Vagina (tissue), 2 donors: Measurements from ENCODE around the gene NT5C2. TPM values are rescaled to one million over a fixed set of nuclear protein-coding genes. Genes with fewer than 3 reads are reported as not detected.

ENCODE experiments used
- DNase-seq, 2 donors: peaks; one replicate each; pipeline ENCODE4 v3.0.0-alpha.2; 2017; ENCODE audit errors: extremely low spot score in 2 of 2
- H3K27ac ChIP-seq: fragments of 200-600 bp; sonication (generic); one replicate; pipeline ENCODE4 v1.5.1; 2019
- H3K27me3 ChIP-seq: fragments of 200-600 bp; sonication (generic); one replicate; pipeline ENCODE4 v1.5.1; 2019
- H3K36me3 ChIP-seq, 2 donors: fragments of 200-600 bp; sonication (generic); one replicate each; pipeline ENCODE4 v1.5.1; 2017 to 2019
- H3K4me1 ChIP-seq: fragments of 200-600 bp; sonication (generic); one replicate; pipeline ENCODE4 v1.5.1; 2019
- H3K4me3 ChIP-seq, 2 donors: fragments of 200-600 bp; sonication (generic); 1 replicate in 1 of 2; 2 replicates in 1 of 2; pipeline ENCODE4 v1.5.1; 2016 to 2019
- H3K9me3 ChIP-seq: fragments of 200-600 bp; sonication (generic); one replicate; pipeline ENCODE4 v1.5.1; 2019
- POLR2A ChIP-seq, 2 donors: fragments of 450-650 bp; IDR thresholded peaks; one replicate each; pipeline ENCODE4 v1.6.1; 2017; ENCODE audit warnings: antibody characterized with exemption in 2 of 2, mild to moderate bottlenecking in 2 of 2, moderate library complexity in 2 of 2
- POLR2AphosphoS5 ChIP-seq, 2 donors: sonication (generic); formaldehyde crosslinking; IDR thresholded peaks; one replicate each; pipeline ENCODE4 v1.9.0; 2017; ENCODE audit warnings: antibody characterized with exemption in 2 of 2, mild to moderate bottlenecking in 2 of 2, low read depth in 1 of 2; ENCODE audit not compliant: insufficient read depth in 1 of 2
- intact Hi-C: fragments of 100-400 bp; cut with DNase I; formaldehyde crosslinking; loops from one replicate; pipeline ENCODE4 v1.15.1; 2023
- total RNA-seq: library from RNA; depleted of rRNA; stranded (reverse); fragments of >200 nt; gene quantifications from one replicate; pipeline ENCODE4 v1.2.3, GENCODE V29; 2016
- TF ChIP-seq, protein P1 (sequence below), 3 experiments: fragments of 450-650 bp in 2 of 3; fragments of 200-600 bp in 1 of 3; sonication (generic) in 1 of 3; IDR thresholded peaks; one replicate each; pipeline ENCODE4 v1.5.1; 2017 to 2019; ENCODE audit warnings: antibody characterized with exemption in 3 of 3, mild to moderate bottlenecking in 2 of 3, moderate library complexity in 2 of 3

Gene NT5C2
- total RNA-seq, 1 donor from 2014 or later = 71.2 TPM

DNA sequence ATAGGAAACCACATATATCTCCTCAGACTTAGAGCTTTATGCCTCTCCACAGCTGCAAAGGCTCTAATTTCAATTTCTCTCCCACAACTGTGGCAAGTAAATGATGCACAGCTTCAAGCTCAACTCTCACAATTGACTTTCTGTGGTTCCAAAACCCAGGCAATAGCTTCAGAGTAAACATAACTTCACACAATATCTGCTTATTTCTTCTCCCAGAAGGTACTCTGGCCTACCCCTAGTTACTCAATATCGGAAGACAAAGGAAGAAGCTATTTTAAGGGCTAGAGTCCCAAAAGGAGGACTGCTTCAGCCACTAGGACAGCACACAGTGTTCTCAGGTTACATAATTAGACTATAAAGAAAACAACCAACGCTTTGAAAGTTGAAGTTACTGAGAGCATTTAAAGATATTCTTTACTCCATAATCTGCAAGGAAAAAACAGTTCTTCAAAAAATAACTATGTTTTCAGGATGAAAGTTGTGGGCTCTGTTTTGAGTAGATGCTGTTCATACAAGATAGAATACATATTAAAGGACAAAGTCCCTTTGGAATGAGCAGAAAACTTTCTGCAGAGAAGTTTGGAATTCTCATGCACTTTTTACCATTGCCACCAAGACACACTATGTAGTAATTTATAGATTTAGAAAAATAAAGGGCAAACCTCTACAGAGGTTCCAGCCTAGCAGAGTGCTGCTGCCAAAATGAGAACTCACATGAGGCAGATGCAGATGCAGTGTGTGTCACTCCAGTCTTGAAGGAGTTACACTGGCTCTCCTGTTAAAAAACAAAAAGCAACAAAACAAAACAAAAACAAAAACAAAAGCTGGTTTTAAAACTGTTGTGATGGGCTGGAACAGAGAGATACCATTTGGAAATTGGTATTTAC is 81.8 kb downstream of the NT5C2 start:
- no peak for DNase-seq
- no peaks in the 10 kb centered on the region for H3K36me3 ChIP-seq
- intact Hi-C loops = no loop called here
- H3K4me3 ChIP-seq = no peak overlapping the region
- H3K4me1 ChIP-seq = peaks cover 41% of the 10 kb centered on the region
- H3K27ac ChIP-seq = peak overlapping the region; percentile 70
- no peaks in the 10 kb centered on the region for H3K27me3 ChIP-seq
- TF ChIP-seq POLR2A (IDR thresholded peaks at IDR 0.05) (no peak), POLR2AphosphoS5 (IDR thresholded peaks at IDR 0.05; ENCODE audit: insufficient read depth in 1 of 2, low read depth in 1 of 2) (peak in 1 of 2 donors; percentile 84)
- H3K9me3 ChIP-seq = no peaks in the 10 kb centered on the region

DNA sequence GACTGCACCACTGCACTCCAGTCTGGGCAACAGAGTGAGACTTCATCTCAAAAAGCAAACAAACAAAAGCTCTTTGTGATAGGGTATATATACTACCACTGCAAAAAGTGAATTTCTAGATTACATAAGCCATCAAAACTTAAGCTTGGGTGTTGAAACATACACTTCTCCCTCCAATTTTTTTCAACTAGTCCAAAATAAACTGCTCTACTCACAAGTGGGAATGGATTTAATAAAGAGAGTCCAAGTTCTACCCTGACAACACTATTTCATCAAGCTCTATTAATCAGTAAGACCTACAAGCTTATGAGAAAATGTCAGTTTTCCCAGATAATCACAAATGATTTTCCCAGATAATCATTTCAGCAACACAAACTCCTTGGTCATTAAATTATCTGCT is 82.7 kb downstream of the NT5C2 start:
- TF ChIP-seq POLR2AphosphoS5 (IDR thresholded peaks at IDR 0.05; ENCODE audit: insufficient read depth in 1 of 2, low read depth in 1 of 2) (no peak), POLR2A (IDR thresholded peaks at IDR 0.05) (no peak)
- TF ChIP-seq, protein P1, sequence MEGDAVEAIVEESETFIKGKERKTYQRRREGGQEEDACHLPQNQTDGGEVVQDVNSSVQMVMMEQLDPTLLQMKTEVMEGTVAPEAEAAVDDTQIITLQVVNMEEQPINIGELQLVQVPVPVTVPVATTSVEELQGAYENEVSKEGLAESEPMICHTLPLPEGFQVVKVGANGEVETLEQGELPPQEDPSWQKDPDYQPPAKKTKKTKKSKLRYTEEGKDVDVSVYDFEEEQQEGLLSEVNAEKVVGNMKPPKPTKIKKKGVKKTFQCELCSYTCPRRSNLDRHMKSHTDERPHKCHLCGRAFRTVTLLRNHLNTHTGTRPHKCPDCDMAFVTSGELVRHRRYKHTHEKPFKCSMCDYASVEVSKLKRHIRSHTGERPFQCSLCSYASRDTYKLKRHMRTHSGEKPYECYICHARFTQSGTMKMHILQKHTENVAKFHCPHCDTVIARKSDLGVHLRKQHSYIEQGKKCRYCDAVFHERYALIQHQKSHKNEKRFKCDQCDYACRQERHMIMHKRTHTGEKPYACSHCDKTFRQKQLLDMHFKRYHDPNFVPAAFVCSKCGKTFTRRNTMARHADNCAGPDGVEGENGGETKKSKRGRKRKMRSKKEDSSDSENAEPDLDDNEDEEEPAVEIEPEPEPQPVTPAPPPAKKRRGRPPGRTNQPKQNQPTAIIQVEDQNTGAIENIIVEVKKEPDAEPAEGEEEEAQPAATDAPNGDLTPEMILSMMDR (IDR thresholded peaks at IDR 0.05) = no peak
- Histone ChIP-seq H3K27me3 (no peaks in the 10 kb centered on the region), H3K4me3 (no peak overlapping the region), H3K27ac (peak overlapping the region; percentile 70), H3K9me3 (no peaks in the 10 kb centered on the region), H3K36me3 (no peaks in the 10 kb centered on the region), H3K4me1 (peaks cover 41% of the 10 kb centered on the region)
- intact Hi-C loops = no loop called here
- no peak for DNase-seq

DNA sequence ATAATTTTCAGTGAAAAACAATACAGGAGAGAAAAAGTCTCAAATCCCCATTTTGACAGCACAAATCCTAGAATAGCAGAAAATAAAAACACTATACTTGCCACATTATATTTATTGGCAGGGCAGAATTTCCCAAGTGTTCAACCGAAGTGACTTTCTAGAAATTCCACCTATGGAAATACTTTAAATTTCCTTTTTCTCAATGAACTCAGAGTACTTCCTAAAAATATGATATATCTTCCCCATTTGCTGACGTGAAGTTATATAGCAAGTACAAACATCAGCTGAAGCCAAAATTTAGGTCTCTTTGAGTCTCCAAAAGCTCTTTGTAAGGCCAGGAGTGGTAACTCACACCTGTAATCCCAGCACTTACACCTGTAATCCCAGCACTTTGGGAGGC is 83.3 kb downstream of the NT5C2 start:
- Histone ChIP-seq H3K27me3 (no peaks in the 10 kb centered on the region), H3K27ac (peak overlapping the region; percentile 70), H3K4me1 (peaks cover 42% of the 10 kb centered on the region), H3K9me3 (no peaks in the 10 kb centered on the region), H3K4me3 (no peak overlapping the region), H3K36me3 (peaks cover 0 to 2% of the 10 kb centered on the region in 2 donors)
- intact Hi-C loops = no loop called here
- DNase-seq = no peak
- TF ChIP-seq, protein P1 (IDR thresholded peaks at IDR 0.05) = no peak
- TF ChIP-seq POLR2A (IDR thresholded peaks at IDR 0.05) (no peak), POLR2AphosphoS5 (IDR thresholded peaks at IDR 0.05; ENCODE audit: insufficient read depth in 1 of 2, low read depth in 1 of 2) (no peak)

DNA sequence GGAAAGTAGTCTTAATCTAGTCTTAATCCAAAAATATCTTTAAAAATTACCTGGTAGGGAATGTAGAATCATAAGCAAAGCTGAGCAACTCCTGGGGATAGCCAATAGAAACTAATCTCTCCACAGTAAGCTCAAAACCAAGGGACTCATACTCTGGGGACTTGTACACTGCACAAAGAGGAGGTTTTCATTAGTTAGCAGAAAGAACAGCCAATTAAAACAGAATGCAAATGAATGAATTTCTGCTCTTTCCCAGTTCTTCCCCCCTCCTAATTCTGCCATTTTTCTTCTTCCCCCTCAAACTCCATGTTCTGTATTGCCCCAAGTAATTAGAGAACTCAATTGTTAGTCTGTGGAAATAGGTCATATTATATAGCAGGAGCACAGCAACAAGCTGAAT is 86.5 kb downstream of the NT5C2 start:
- Histone ChIP-seq H3K27ac (no peak overlapping the region), H3K36me3 (peaks cover 0 to 9% of the 10 kb centered on the region in 2 donors), H3K9me3 (no peaks in the 10 kb centered on the region), H3K27me3 (no peaks in the 10 kb centered on the region), H3K4me1 (peaks cover 33% of the 10 kb centered on the region), H3K4me3 (no peak overlapping the region)
- TF ChIP-seq POLR2AphosphoS5 (IDR thresholded peaks at IDR 0.05; ENCODE audit: insufficient read depth in 1 of 2, low read depth in 1 of 2) = no peak
- TF ChIP-seq, protein P1 (IDR thresholded peaks at IDR 0.05) = no peak
- TF ChIP-seq POLR2A (IDR thresholded peaks at IDR 0.05) = no peak
- no peak for DNase-seq
- intact Hi-C loops = no loop called here

DNA sequence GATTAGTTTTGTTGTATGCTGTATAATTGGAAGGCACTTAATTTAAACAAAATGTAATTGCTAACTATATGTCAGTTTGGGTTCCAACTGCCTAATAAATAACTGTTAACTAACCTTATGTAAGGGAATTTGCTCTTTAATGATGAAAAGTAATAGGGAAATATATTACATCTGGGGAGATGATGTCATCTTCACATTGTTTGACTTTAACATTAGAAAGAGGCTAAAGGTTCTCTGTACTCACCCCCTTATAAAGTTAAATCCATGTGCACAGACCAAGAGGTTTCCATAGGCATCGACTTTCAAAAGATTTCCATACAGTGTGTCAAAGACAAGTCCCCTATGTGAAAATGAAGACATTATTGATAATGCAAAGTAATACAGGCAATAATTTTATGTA is 87.6 kb downstream of the NT5C2 start:
- Histone ChIP-seq H3K9me3 (no peaks in the 10 kb centered on the region), H3K27me3 (no peaks in the 10 kb centered on the region), H3K4me1 (peaks cover 22% of the 10 kb centered on the region), H3K4me3 (no peak overlapping the region), H3K36me3 (peaks cover 0 to 14% of the 10 kb centered on the region in 2 donors), H3K27ac (no peak overlapping the region)
- intact Hi-C loops = no loop called here
- TF ChIP-seq, protein P1 (IDR thresholded peaks at IDR 0.05) = no peak
- no peak for TF ChIP-seq POLR2A (IDR thresholded peaks at IDR 0.05)
- no peak for TF ChIP-seq POLR2AphosphoS5 (IDR thresholded peaks at IDR 0.05; ENCODE audit: insufficient read depth in 1 of 2, low read depth in 1 of 2)
- no peak for DNase-seq
